Nephron (organoid): ENCODE data around the gene BTBD9.

ENCODE experiments used
- H3K27ac Mint-ChIP-seq, 3 experiments: 2 replicates each; pipeline ENCODE4 v1.8.0; 2020; ENCODE audit warnings: mixed read lengths in 3 of 3, mild to moderate bottlenecking in 2 of 3, moderate library complexity in 1 of 3
- H3K27me3 Mint-ChIP-seq: 2 replicates; pipeline ENCODE4 v1.8.0; 2021; ENCODE audit warnings: low read depth, mild to moderate bottlenecking, moderate library complexity, mixed read lengths
- H3K36me3 Mint-ChIP-seq: 2 replicates; pipeline ENCODE4 v1.8.0; 2020; ENCODE audit warnings: low read depth, mixed read lengths
- H3K4me1 Mint-ChIP-seq: 2 replicates; pipeline ENCODE4 v1.8.0; 2020; ENCODE audit warnings: mixed read lengths
- H3K4me3 Mint-ChIP-seq, 3 experiments: 2 replicates each; pipeline ENCODE4 v1.8.0; 2020; ENCODE audit warnings: mild to moderate bottlenecking in 3 of 3, mixed read lengths in 3 of 3, moderate library complexity in 2 of 3
- H3K9me3 Mint-ChIP-seq: 2 replicates; pipeline ENCODE4 v1.8.0; 2020; ENCODE audit warnings: mixed read lengths
- TF ChIP-seq, protein P1 (sequence below), 3 experiments: fragments of 200-600 bp; sonication (generic); IDR thresholded peaks; one replicate each; pipeline ENCODE4 v1.5.0; 2021; ENCODE audit warnings: antibody characterized with exemption in 3 of 3; ENCODE audit not compliant: unreplicated experiment in 3 of 3

Gene BTBD9

DNA sequence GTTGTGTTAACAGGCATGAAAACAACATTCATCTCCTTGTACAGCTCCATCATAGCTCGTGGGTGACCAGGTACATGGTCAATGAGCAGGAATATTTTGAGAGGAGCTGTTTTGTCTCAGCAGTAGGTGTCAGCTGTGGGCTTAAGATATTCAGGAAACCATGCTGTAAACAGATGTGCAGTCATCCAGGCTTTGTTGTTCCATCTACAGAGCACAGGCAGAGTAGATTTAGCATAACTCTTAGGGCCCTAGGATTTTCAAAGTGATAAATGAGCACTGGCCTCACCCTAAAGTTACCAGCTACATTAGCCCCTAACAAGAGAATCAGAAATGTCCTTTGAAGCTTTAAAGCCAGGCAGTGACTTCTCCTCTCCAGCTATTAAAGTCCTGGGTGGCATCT lies 154.2 kb downstream of the BTBD9 start:
- no peak overlapping the region for H3K4me3 Mint-ChIP-seq
- TF ChIP-seq, protein P1, sequence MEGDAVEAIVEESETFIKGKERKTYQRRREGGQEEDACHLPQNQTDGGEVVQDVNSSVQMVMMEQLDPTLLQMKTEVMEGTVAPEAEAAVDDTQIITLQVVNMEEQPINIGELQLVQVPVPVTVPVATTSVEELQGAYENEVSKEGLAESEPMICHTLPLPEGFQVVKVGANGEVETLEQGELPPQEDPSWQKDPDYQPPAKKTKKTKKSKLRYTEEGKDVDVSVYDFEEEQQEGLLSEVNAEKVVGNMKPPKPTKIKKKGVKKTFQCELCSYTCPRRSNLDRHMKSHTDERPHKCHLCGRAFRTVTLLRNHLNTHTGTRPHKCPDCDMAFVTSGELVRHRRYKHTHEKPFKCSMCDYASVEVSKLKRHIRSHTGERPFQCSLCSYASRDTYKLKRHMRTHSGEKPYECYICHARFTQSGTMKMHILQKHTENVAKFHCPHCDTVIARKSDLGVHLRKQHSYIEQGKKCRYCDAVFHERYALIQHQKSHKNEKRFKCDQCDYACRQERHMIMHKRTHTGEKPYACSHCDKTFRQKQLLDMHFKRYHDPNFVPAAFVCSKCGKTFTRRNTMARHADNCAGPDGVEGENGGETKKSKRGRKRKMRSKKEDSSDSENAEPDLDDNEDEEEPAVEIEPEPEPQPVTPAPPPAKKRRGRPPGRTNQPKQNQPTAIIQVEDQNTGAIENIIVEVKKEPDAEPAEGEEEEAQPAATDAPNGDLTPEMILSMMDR (IDR thresholded peaks at IDR 0.05; ENCODE audit: unreplicated experiment in 3 of 3) = no peak
- no peak overlapping the region for H3K27ac Mint-ChIP-seq
- H3K36me3 Mint-ChIP-seq = peaks cover 4% of the 10 kb centered on the region
- H3K4me1 Mint-ChIP-seq = peaks cover 10% of the 10 kb centered on the region
- no peaks in the 10 kb centered on the region for H3K27me3 Mint-ChIP-seq
- H3K9me3 Mint-ChIP-seq = no peaks in the 10 kb centered on the region

DNA sequence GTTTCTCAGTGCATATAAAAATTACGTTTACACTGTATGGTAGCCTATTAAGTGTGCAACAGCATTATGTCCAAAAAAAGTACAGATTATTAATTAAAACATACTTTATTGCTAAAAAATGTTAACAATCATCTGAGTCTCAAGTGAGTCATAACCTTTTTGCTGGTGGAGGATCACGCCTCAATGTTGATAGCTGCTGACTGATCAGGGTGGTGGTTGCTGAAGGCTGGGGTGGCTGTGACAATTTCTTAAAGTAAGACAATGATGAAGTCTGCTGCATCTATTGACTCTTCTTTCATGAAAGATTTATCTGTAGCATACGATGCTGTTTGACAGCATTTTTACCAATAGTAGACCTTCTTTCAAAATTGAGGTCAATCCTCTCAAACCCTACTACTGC lies 155.1 kb downstream of the BTBD9 start:
- H3K27me3 Mint-ChIP-seq = no peaks in the 10 kb centered on the region
- H3K36me3 Mint-ChIP-seq = peaks cover 4% of the 10 kb centered on the region
- H3K9me3 Mint-ChIP-seq = no peaks in the 10 kb centered on the region
- TF ChIP-seq, protein P1 (IDR thresholded peaks at IDR 0.05; ENCODE audit: unreplicated experiment in 3 of 3) = no peak
- H3K4me1 Mint-ChIP-seq = peaks cover 8% of the 10 kb centered on the region
- no peak overlapping the region for H3K27ac Mint-ChIP-seq
- H3K4me3 Mint-ChIP-seq = no peak overlapping the region

DNA sequence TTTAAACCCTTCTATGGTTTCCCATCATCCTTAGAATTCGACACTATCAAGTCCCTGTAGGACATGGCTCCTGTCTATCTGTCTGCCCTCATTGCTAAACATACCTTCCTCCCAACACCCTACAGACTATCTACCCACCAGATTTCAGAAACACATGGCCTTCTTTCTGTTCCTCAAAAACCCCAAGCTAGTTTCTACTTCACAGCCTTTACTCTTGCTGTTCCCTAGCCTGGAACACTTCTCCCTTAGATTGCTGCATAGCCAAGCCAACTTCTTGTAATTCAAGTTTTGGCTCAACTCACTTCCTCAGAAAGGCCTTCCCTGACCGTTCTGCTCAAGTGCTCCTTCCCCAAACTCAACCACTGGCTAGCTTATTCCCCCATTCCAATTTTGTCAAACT lies 156.2 kb downstream of the BTBD9 start:
- peaks cover 5% of the 10 kb centered on the region for H3K4me1 Mint-ChIP-seq
- H3K4me3 Mint-ChIP-seq = no peak overlapping the region
- H3K27ac Mint-ChIP-seq = no peak overlapping the region
- no peaks in the 10 kb centered on the region for H3K9me3 Mint-ChIP-seq
- peaks cover 4% of the 10 kb centered on the region for H3K36me3 Mint-ChIP-seq
- H3K27me3 Mint-ChIP-seq = no peaks in the 10 kb centered on the region
- TF ChIP-seq, protein P1 (IDR thresholded peaks at IDR 0.05; ENCODE audit: unreplicated experiment in 3 of 3) = no peak

DNA sequence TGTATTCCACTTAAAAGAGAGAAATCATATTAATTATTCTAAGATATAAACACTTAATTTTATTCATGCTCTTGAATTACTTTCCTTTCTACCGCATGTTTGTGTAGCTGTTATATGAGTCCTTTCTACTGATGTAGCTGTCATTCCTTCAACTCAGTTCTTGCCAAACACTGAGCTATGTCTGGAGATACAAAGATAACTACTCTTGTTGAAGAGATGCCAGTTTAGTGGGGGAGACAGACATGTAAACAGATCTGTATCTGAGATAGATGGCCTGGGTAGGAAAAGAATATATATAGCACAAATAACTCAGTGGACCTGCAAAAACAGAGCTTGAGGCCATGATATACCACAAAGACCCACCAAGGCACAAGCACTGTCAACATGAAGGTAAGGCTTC lies 157.3 kb downstream of the BTBD9 start:
- H3K36me3 Mint-ChIP-seq = peaks cover 4% of the 10 kb centered on the region
- TF ChIP-seq, protein P1 (IDR thresholded peaks at IDR 0.05; ENCODE audit: unreplicated experiment in 3 of 3) = no peak
- H3K27me3 Mint-ChIP-seq = no peaks in the 10 kb centered on the region
- H3K4me1 Mint-ChIP-seq = peaks cover 5% of the 10 kb centered on the region
- no peak overlapping the region for H3K4me3 Mint-ChIP-seq
- H3K9me3 Mint-ChIP-seq = no peaks in the 10 kb centered on the region
- H3K27ac Mint-ChIP-seq = no peak overlapping the region

DNA sequence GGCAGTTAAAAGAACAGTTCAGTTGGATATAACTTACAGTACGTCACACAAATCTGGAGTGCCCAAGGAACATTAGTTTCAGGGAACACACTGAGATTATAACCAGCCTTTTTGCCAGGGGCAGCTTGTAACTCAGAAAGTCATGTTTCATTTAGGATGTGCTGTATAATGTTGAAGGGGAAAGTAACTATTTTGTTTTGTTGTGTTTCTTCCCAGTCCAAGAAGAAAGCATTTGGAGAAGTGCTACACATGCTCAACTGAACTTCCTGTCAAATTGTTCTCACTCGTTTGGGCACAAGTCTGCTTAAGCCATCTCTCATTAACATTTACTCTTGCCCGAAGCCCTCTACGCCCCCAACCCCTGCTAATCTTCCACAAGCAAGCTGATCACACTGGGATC lies 157.9 kb downstream of the BTBD9 start:
- Mint-ChIP-seq H3K27ac (no peak overlapping the region), H3K9me3 (no peaks in the 10 kb centered on the region), H3K4me1 (peaks cover 5% of the 10 kb centered on the region), H3K36me3 (peaks cover 4% of the 10 kb centered on the region), H3K27me3 (no peaks in the 10 kb centered on the region), H3K4me3 (no peak overlapping the region)
- TF ChIP-seq, protein P1 (IDR thresholded peaks at IDR 0.05; ENCODE audit: unreplicated experiment in 3 of 3) = no peak

DNA sequence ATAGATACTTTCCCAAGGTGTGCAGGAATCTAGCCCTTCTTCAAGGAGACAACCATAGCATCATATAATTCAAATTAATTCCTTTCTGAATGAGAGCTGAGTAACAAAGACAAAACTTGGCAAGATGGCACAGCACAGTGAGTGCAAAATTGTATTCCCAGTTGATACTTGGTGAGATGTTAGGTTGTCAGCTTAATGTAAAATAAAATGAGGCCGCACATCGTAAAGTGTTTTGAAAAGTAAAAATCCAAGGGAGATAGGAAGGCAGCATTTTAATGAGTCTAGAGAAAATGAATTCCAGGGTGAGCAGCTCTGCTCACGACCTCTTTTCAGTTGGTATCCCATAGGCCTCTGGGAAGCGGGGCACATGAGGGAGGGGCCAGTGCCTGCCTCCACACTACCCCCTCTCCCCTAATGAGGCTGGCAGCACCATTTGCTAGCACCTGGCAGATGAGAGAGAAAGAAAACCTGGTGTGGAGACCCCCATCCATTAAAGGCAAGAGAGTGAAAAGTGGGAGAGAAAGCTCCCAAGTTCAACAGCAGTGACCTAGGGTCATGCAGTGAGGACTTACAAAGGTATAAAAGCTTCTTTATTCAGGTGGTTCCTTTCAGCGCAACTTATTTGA lies 158.4 kb downstream of the BTBD9 start:
- TF ChIP-seq, protein P1 (IDR thresholded peaks at IDR 0.05; ENCODE audit: unreplicated experiment in 3 of 3) = no peak
- peaks cover 4% of the 10 kb centered on the region for H3K36me3 Mint-ChIP-seq
- no peak overlapping the region for H3K4me3 Mint-ChIP-seq
- H3K9me3 Mint-ChIP-seq = no peaks in the 10 kb centered on the region
- H3K4me1 Mint-ChIP-seq = peaks cover 4% of the 10 kb centered on the region
- H3K27ac Mint-ChIP-seq = no peak overlapping the region
- H3K27me3 Mint-ChIP-seq = no peaks in the 10 kb centered on the region
